Heart left ventricle (tissue), 16 donors: Measurements from ENCODE around the gene RALGAPA2. TPM values are rescaled to one million over a fixed set of nuclear protein-coding genes. Genes with fewer than 3 reads are reported as not detected.

Experiments used
- ATAC-seq, 4 donors: fragments of 200-7000 bp; cut with Tn5 transposase; one replicate each; pipeline ENCODE4 v1.9.1; 2020 to 2022; ENCODE audit warnings: moderate library complexity in 4 of 4, mild to moderate bottlenecking in 3 of 4, moderate number of reproducible peaks in 1 of 4
- DNase-seq, 5 donors: peaks; one replicate each; pipeline ENCODE4 v3.0.0-alpha.2; 2020
- H3K27ac ChIP-seq, 12 donors: fragments of 200-600 bp; sonication (generic) in 4 of 12; one replicate each; pipeline versions ENCODE4 v1.5.0 to v1.8.0; 2016 to 2022; ENCODE audit warnings: mild to moderate bottlenecking in 2 of 12
- H3K27me3 ChIP-seq, 9 donors: fragments of 200-600 bp; sonication (generic) in 2 of 9; one replicate each; pipeline versions ENCODE4 v1.5.1 to v1.8.0; 2016 to 2022; ENCODE audit warnings: mild to moderate bottlenecking in 3 of 9
- H3K36me3 ChIP-seq, 9 donors: fragments of 200-600 bp; sonication (generic) in 2 of 9; one replicate each; pipeline versions ENCODE4 v1.5.0 to v1.8.0; 2018 to 2022; ENCODE audit warnings: mild to moderate bottlenecking in 2 of 9
- H3K4me1 ChIP-seq, 12 donors: fragments of 200-600 bp; sonication (generic) in 4 of 12; one replicate each; pipeline versions ENCODE4 v1.5.0 to v1.8.0; 2016 to 2022; ENCODE audit warnings: mild to moderate bottlenecking in 3 of 12
- H3K4me3 ChIP-seq, 12 donors: fragments of 200-600 bp; sonication (generic) in 4 of 12; one replicate each; pipeline versions ENCODE4 v1.5.0 to v1.8.0; 2017 to 2022; ENCODE audit warnings: mild to moderate bottlenecking in 9 of 12, moderate library complexity in 4 of 12
- H3K9me3 ChIP-seq, 12 donors: fragments of 200-600 bp; sonication (generic) in 4 of 12; one replicate each; pipeline versions ENCODE4 v1.5.0 to v1.8.0; 2016 to 2022; ENCODE audit warnings: mild to moderate bottlenecking in 1 of 12
- POLR2A ChIP-seq, 2 donors: fragments of 450-650 bp; IDR thresholded peaks; one replicate each; pipeline ENCODE4 v1.6.1; 2017; ENCODE audit warnings: antibody characterized with exemption in 2 of 2, mild to moderate bottlenecking in 2 of 2, moderate library complexity in 2 of 2
- WGBS, 4 donors: extraction: QIAGEN DNeasy Blood & Tissue Kit in 2 of 4; methylation state at CpG; one replicate each; pipeline versions ENCODE4 v1.1.5 to v1.1.7; 2013 to 2018; 5-methylcytosine and 5-hydroxymethylcytosine counted together
- intact Hi-C, 10 donors: fragments of 100-400 bp; cut with DNase I; formaldehyde crosslinking; loops; one replicate each; pipeline versions ENCODE4 v1.11.1 to v1.14.2; 2022
- polyA plus RNA-seq, 2 donors: library from polyadenylated mRNA; stranded (reverse); fragments of 200-250 nt; gene quantifications; one replicate each; pipeline ENCODE4 v1.2.3, GENCODE V29; 2013
- total RNA-seq, 9 donors: library from RNA; depleted of rRNA in 2 of 9; stranded (reverse); fragments of >200 nt in 2 of 9; fragmentation: NEBNext Ultra II Directional in 3 of 9; extraction: Animal tissue kit (Norgen Biotek cat#: 25700) in 3 of 9; gene quantifications; one replicate each; pipeline versions ENCODE4 v1.1.0 to v1.2.4, GENCODE V29; 2016 to 2023
- TF ChIP-seq, protein P1 (sequence below), 12 donors: fragments of 200-600 bp; sonication (generic) in 4 of 12; IDR thresholded peaks; one replicate each; pipeline versions ENCODE4 v1.5.0 to v1.8.0; 2018 to 2022; ENCODE audit warnings: antibody characterized with exemption in 12 of 12, mild to moderate bottlenecking in 5 of 12
- donor health status: ischemic (EF 13 %, LVEDD 7.1; RV severe dilation, severe dysfunction).
- donor health status: healthy with polysubstance abuse.
- donor health status: DM: no; HTN: yes; CAD: no.
- donor health status: DM: no; HTN: no; CAD: no.
- donor health status: ischemic (EF 25% LVEDD 6.9; RV normal size, moderate dysfunction).
- donor health status: ischemic (EF 25% LVEDD 5.7; RV mildly dilated, moderate dysfunction).
- donor health status: healthy.
- donor health status: DM: yes; HTN: yes; CAD: no.
- donor health status: ischemic (EF 35%, LVEDD 5.7; RV mildly dilated, moderate dysfunction).
- donor health status: nonischemic (EF 11% LVEDD 7.7; RV severe dilation, severe dysfunction).
- donor health status: DM: yes; HTN: yes; CAD: no.
- donor health status: PGD.
- donor health status: ischemic (EF 29% LVEDD 5.4; RV normal size, mild dysfunction).
- donor health status: nonischemic (EF 23%, LVEDD 6.1; RV moderate dilation, normal function).

Gene RALGAPA2
- total and polyA plus RNA-seq, 11 donors, result 5.6 to 33.8 (median 21.4) TPM

DNA sequence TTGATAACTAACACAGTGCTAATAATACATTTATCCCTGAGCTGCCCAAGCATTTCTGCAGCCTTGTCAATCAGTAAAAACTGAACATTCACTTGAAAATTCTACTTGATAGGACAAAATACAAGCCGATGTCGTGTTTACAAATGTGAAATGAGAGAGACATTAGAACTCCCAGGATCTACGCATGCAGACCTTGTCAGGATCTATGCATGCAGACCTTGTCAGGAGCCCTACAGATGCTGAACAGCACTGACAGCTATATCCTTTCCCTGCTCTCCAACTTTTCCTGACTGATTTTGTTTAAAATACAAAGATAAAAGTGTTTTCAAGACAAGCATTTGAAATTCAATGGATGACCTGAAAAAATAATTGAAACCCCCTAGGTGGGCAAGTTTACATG is 315.6 kb downstream of the RALGAPA2 start:
- no peak for ATAC-seq
- DNase-seq, result no peak
- H3K4me1 ChIP-seq, result peaks cover 0 to 9% (median 0%) of the 10 kb centered on the region in 12 donors
- H3K27ac ChIP-seq, result no peak overlapping the region
- intact Hi-C loops, result no loop called here
- TF ChIP-seq POLR2A (IDR thresholded peaks at IDR 0.05), result no peak
- TF ChIP-seq, protein P1, sequence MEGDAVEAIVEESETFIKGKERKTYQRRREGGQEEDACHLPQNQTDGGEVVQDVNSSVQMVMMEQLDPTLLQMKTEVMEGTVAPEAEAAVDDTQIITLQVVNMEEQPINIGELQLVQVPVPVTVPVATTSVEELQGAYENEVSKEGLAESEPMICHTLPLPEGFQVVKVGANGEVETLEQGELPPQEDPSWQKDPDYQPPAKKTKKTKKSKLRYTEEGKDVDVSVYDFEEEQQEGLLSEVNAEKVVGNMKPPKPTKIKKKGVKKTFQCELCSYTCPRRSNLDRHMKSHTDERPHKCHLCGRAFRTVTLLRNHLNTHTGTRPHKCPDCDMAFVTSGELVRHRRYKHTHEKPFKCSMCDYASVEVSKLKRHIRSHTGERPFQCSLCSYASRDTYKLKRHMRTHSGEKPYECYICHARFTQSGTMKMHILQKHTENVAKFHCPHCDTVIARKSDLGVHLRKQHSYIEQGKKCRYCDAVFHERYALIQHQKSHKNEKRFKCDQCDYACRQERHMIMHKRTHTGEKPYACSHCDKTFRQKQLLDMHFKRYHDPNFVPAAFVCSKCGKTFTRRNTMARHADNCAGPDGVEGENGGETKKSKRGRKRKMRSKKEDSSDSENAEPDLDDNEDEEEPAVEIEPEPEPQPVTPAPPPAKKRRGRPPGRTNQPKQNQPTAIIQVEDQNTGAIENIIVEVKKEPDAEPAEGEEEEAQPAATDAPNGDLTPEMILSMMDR (IDR thresholded peaks at IDR 0.05), result no peak
- H3K27me3 ChIP-seq, result no peaks in the 10 kb centered on the region
- no peak overlapping the region for H3K4me3 ChIP-seq
- H3K9me3 ChIP-seq, result no peaks in the 10 kb centered on the region
- H3K36me3 ChIP-seq, result peaks cover 0 to 32% (median 18%) of the 10 kb centered on the region in 9 donors
- WGBS, 4 donors, result 97 to 100% (median 98%) methylated on average over 3 of the region's 3 CpGs

DNA sequence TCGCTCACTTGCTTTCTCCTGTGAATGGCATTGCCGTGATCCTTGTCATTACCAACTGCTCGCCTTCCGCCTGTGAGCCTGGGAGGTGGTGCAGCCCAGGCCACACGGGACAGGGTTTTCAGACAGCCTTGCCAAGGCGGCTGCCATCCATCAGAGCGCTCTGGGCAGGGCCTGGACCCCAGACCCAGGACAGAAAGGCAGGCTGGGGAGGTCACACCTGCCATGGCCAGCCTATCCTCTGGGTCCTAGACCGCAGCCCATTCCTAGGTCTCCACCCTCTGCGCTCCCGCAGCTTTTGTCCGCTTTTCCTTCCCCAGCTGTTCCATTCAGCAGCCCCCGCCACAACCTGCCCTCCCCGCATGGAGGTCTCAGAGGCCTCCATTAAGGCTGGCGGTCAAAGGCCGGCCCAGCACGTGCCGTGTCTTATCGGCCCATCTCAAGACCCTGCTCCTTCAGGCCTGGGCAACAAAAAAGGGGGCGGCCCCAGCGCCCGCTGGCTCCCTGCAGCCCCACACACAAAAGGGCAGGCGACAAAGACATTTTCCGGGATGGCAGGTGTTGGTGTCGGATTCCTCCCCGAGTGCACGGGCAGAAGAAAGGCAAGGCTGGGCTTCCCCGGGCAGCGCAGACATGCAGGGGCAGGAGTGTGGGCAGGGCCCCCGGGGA is 316.4 kb downstream of the RALGAPA2 start:
- no peaks in the 10 kb centered on the region for H3K27me3 ChIP-seq
- 95 to 96% (median 95%) methylated on average over 29 of the region's 29 CpGs for WGBS, 4 donors
- peaks cover 0 to 9% (median 0%) of the 10 kb centered on the region in 12 donors for H3K4me1 ChIP-seq
- no peak overlapping the region for H3K4me3 ChIP-seq
- intact Hi-C loops, result no loop called here
- H3K36me3 ChIP-seq, result peaks cover 0 to 39% (median 22%) of the 10 kb centered on the region in 9 donors
- peak in 1 of 4 donors; percentile 7 for ATAC-seq
- no peak for TF ChIP-seq POLR2A (IDR thresholded peaks at IDR 0.05)
- TF ChIP-seq, protein P1 (IDR thresholded peaks at IDR 0.05), result no peak
- H3K9me3 ChIP-seq, result no peaks in the 10 kb centered on the region
- no peak overlapping the region for H3K27ac ChIP-seq
- no peak for DNase-seq

DNA sequence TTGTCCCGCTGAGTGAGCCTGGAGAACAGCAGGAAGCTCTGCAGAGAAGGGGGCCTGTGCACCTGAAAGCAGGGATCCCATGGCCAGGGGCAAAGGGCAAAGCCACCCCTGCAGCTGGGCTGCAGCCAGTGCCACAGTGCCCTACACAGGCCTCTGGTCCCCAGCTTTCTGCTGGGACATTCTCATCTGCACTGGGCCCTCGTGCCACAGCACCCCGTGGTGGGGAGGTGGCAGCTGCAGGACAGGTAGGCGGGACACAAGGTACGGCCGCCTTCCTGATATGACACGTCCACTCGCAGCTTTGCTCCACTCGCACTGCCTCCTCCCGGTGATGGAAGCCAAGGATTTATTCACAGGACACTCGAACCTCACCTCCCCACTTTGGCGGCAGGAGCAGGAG is 317.4 kb downstream of the RALGAPA2 start:
- no peaks in the 10 kb centered on the region for H3K27me3 ChIP-seq
- intact Hi-C loops, result no loop called here
- ATAC-seq (no peak), DNase-seq (no peak)
- no peak overlapping the region for H3K27ac ChIP-seq
- no peak for TF ChIP-seq POLR2A (IDR thresholded peaks at IDR 0.05)
- TF ChIP-seq, protein P1 (IDR thresholded peaks at IDR 0.05), result no peak
- WGBS, 4 donors, result 94 to 100% (median 96%) methylated on average over 4 to 12 of the region's 12 CpGs
- no peaks in the 10 kb centered on the region for H3K9me3 ChIP-seq
- H3K4me3 ChIP-seq, result no peak overlapping the region
- peaks cover 0 to 9% (median 0%) of the 10 kb centered on the region in 12 donors for H3K4me1 ChIP-seq
- peaks cover 0 to 40% (median 25%) of the 10 kb centered on the region in 9 donors for H3K36me3 ChIP-seq

DNA sequence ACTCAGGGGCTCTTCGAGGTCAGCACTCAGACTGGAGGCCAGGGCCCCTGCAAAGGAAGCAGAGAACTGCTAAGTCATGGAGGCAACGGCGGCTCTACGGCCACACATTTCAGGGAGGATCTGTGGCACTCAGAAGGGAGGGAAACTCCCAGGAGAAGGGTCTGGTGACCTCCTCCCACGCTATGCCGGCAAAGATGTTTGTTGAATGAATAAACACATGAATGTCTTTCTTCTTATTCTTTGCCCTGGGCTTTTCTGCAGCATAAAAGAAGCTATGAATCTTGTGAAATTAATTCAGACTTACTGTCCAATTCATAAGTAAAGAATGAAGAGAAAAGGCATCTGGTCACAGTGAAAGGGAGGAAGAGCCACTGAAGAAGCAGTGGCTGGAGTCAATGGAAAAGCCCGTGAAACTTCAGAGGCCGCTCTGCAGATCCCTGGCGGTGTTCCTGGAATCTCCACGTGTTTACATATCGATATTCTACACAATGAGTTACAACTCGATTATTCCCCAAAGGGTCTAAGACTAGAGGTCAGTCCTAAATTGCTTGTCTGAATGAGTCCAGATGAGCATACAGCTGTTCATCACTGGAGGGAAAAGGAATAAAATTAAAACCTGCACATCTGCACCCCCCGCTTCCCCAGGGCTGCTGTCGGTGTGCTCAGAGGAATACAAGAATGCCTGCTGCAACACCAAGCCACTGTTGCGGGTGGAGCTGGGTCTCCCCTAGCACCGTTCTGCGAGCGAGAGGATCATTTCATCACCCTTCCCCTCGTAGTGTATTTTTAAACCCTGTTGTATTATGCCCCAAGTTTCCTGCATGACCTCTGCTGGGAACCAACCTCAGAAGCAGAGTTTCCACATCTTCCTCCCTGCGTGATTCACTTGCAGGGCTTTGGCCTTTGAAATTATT is 319.0 kb downstream of the RALGAPA2 start:
- no peak overlapping the region for H3K27ac ChIP-seq
- peaks cover 0 to 44% (median 25%) of the 10 kb centered on the region in 9 donors for H3K36me3 ChIP-seq
- no peak for DNase-seq
- ATAC-seq, result no peak
- intact Hi-C loops, result no loop called here
- 71 to 76% (median 73%) methylated on average over 20 of the region's 20 CpGs for whole genome bisulfite sequencing, 4 donors
- TF ChIP-seq POLR2A (IDR thresholded peaks at IDR 0.05), result no peak
- TF ChIP-seq, protein P1 (IDR thresholded peaks at IDR 0.05), result no peak
- no peaks in the 10 kb centered on the region for H3K27me3 ChIP-seq
- no peak overlapping the region for H3K4me3 ChIP-seq
- H3K4me1 ChIP-seq, result peaks cover 0 to 9% (median 0%) of the 10 kb centered on the region in 12 donors
- no peaks in the 10 kb centered on the region for H3K9me3 ChIP-seq
